A673 (cell line): ENCODE results near the gene ORM1. TPM values are rescaled to one million over a fixed set of nuclear protein-coding genes. Genes with fewer than 3 reads are reported as not detected.
"Not testable (repeated sequence)": the region's sequence is repeated elsewhere in the genome, so short reads cannot be mapped to it uniquely, and the experiment has no call there.

Experiments
- BruUV-seq: library from RNA; stranded (reverse); fragments of 400-500 nt; replicated peaks from 2 replicates; lab custom pipeline; 2021; lab: Mats Ljungman, UMichigan
- CTCF ChIA-PET: fragments of 300-600 bp; sonication (Branson Sonifier 250); formaldehyde crosslinking; loops from one replicate; lab custom pipeline; 2022; ENCODE audit warnings: antibody characterized with exemption; lab: Charles Lee
- POLR2A ChIA-PET: fragments of 300-600 bp; sonication (Branson Sonifier 250); formaldehyde crosslinking; loops from one replicate; lab custom pipeline; 2022; ENCODE audit warnings: antibody characterized with exemption; ENCODE audit not compliant: low non-redundant PET; lab: Charles Lee
- DNase-seq: peaks from one replicate; pipeline ENCODE4 v3.0.0-alpha.2; 2015; ENCODE audit warnings: low spot score
- H3K27ac ChIP-seq: fragments of 200-600 bp; sonication (generic); 2 replicates; pipeline ENCODE4 v1.5.1; 2016; ENCODE audit warnings: mixed run types, low read depth, mild to moderate bottlenecking, mixed read lengths, antibody characterized with exemption, low read length; ENCODE audit not compliant: poor library complexity, severe bottlenecking
- H3K27me3 ChIP-seq: fragments of 200-600 bp; sonication (generic); replicated peaks from 2 replicates; pipeline ENCODE4 v1.6.1; 2017; ENCODE audit warnings: mixed run types, low read depth, mild to moderate bottlenecking, mixed read lengths, antibody characterized with exemption, low read length; ENCODE audit not compliant: insufficient read depth, poor library complexity
- H3K36me3 ChIP-seq: fragments of 200-600 bp; sonication (generic); 2 replicates; pipeline ENCODE4 v1.6.1; 2016; ENCODE audit warnings: mixed run types, mild to moderate bottlenecking, mixed read lengths, antibody characterized with exemption, low read length; ENCODE audit not compliant: insufficient read depth, poor library complexity, severe bottlenecking
- H3K4me1 ChIP-seq: fragments of 200-600 bp; sonication (generic); 2 replicates; pipeline ENCODE4 v1.6.1; 2017; ENCODE audit warnings: mixed run types, mild to moderate bottlenecking, mixed read lengths, antibody characterized with exemption, low read length; ENCODE audit not compliant: insufficient read depth, poor library complexity, severe bottlenecking
- H3K4me3 ChIP-seq: fragments of 200-600 bp; sonication (generic); 2 replicates; pipeline ENCODE4 v1.5.1; 2016; ENCODE audit warnings: low read depth, mixed run types, mild to moderate bottlenecking, mixed read lengths, low read length; ENCODE audit not compliant: poor library complexity, severe bottlenecking
- H3K9me3 ChIP-seq: fragments of 200-600 bp; sonication (generic); 2 replicates; pipeline ENCODE4 v1.6.1; 2016; ENCODE audit warnings: mixed run types, low read depth, mild to moderate bottlenecking, mixed read lengths, antibody characterized with exemption, low read length; ENCODE audit not compliant: poor library complexity, severe bottlenecking
- EZH2 ChIP-seq: fragments of 200-600 bp; sonication (generic); IDR thresholded peaks from 2 replicates; pipeline ENCODE4 v1.6.1; 2017; ENCODE audit warnings: borderline replicate concordance, low read depth, mild to moderate bottlenecking, mixed read lengths, antibody characterized with exemption, low read length; ENCODE audit not compliant: poor library complexity, severe bottlenecking
- intact Hi-C: fragments of 100-400 bp; cut with micrococcal nuclease; formaldehyde crosslinking; loops from one replicate; pipeline ENCODE4 v1.10.0; 2022; ENCODE audit not compliant: unreplicated experiment
- total RNA-seq: library from RNA; stranded (reverse); gene quantifications from 2 replicates; pipeline ENCODE4 v1.2.3, GENCODE V29; 2021
- TF ChIP-seq, protein P1 (sequence below): fragments of 300-800, 200-600 bp; sonication (generic); conservative IDR thresholded peaks from 2 replicates; pipeline ENCODE4 v1.5.1; 2017; ENCODE audit warnings: low read depth, mild to moderate bottlenecking, antibody characterized with exemption, low read length, moderate library complexity, mixed read lengths

ORM1 gene
- total RNA-seq, 1 experiment from 2014 or later, result not detected

DNA sequence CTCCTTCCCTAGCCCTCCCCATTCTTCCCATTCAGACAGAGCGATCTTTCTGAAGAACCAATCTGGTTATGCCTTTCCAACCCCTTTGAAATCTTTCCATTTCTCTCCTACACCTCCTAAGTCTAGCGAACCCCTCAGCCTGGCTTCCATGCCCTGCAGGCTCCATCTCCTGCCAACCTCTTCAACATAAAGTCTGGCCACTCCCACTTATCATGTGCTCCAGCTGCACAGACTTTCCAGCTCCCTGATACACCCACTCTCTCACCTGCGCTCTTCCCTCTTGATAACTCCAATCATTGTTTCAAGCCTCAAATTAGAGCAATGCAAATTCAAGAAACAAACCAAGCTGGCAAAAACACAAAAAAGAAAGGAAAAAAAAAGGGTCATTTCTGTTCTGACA is 3.8 kb upstream of the ORM1 start:
- no peak for DNase-seq
- no peak overlapping the region for H3K27ac ChIP-seq
- peaks cover 4% of the 10 kb centered on the region for H3K4me1 ChIP-seq
- CTCF ChIA-PET, result no interaction called here
- no TSS peak for BruUV-seq
- H3K4me3 ChIP-seq, result no peak overlapping the region
- POLR2A ChIA-PET, result no interaction called here
- no peaks in the 10 kb centered on the region for H3K36me3 ChIP-seq
- no peaks in the 10 kb centered on the region for H3K9me3 ChIP-seq
- intact Hi-C loops, result no loop called here
- TF ChIP-seq EZH2, result no peak
- TF ChIP-seq, protein P1, sequence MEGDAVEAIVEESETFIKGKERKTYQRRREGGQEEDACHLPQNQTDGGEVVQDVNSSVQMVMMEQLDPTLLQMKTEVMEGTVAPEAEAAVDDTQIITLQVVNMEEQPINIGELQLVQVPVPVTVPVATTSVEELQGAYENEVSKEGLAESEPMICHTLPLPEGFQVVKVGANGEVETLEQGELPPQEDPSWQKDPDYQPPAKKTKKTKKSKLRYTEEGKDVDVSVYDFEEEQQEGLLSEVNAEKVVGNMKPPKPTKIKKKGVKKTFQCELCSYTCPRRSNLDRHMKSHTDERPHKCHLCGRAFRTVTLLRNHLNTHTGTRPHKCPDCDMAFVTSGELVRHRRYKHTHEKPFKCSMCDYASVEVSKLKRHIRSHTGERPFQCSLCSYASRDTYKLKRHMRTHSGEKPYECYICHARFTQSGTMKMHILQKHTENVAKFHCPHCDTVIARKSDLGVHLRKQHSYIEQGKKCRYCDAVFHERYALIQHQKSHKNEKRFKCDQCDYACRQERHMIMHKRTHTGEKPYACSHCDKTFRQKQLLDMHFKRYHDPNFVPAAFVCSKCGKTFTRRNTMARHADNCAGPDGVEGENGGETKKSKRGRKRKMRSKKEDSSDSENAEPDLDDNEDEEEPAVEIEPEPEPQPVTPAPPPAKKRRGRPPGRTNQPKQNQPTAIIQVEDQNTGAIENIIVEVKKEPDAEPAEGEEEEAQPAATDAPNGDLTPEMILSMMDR, result no peak
- H3K27me3 ChIP-seq, result no peaks in the 10 kb centered on the region

DNA sequence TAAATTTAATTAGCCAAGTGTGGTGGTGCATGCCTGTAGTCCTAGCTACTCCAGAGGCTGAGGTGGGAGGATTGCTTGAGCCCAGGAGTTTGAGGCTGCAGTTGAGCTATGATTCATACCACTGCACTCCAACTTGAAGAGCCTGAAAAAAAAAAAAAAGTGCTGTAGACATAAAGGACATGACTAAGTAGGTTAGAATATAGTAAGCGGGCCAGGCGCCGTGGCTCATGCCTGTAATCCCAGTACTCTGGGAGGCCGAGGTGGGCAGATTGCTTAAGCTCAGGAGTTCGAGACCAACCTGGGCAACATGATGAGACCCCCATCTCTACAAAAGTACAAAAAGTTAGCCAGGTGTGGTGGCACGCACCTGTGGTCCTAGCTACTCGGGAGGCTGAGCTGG is 2.2 kb upstream of the ORM1 start:
- DNase-seq, H3K4me3 ChIP-seq, H3K27ac ChIP-seq, intact Hi-C loops, H3K27me3 ChIP-seq, POLR2A ChIA-PET, H3K9me3 ChIP-seq, H3K36me3 ChIP-seq, BruUV-seq, H3K4me1 ChIP-seq, CTCF ChIA-PET: not testable (repeated sequence)

DNA sequence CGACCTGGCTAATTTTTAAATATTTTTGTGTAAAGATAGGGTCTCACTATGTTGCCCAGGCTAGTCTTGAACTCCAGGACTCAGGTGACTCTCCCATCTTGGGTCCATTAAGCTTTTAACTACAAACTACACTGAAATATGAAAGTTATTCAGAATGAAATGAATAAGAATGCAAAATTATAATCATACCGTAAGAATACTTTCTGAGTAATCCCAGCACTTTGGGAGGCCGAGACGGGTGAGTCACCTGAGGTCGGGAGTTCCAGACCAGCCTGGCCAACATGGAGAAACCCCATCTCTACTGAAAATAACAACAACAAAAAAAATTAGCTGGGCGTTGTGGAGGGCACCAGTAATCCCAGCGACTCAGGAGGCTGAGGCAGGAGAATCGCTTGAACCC is 1.1 kb upstream of the ORM1 start:
- Histone ChIP-seq H3K9me3 (no peaks in the 10 kb centered on the region), H3K27ac (no peak overlapping the region), H3K36me3 (no peaks in the 10 kb centered on the region), H3K4me1 (peaks cover 4% of the 10 kb centered on the region), H3K27me3 (no peaks in the 10 kb centered on the region), H3K4me3 (no peak overlapping the region)
- TF ChIP-seq, protein P1, result no peak
- TF ChIP-seq EZH2, result no peak
- no peak for DNase-seq
- CTCF ChIA-PET, result no interaction called here
- no TSS peak for BruUV-seq
- POLR2A ChIA-PET, result no interaction called here
- intact Hi-C loops, result no loop called here

DNA sequence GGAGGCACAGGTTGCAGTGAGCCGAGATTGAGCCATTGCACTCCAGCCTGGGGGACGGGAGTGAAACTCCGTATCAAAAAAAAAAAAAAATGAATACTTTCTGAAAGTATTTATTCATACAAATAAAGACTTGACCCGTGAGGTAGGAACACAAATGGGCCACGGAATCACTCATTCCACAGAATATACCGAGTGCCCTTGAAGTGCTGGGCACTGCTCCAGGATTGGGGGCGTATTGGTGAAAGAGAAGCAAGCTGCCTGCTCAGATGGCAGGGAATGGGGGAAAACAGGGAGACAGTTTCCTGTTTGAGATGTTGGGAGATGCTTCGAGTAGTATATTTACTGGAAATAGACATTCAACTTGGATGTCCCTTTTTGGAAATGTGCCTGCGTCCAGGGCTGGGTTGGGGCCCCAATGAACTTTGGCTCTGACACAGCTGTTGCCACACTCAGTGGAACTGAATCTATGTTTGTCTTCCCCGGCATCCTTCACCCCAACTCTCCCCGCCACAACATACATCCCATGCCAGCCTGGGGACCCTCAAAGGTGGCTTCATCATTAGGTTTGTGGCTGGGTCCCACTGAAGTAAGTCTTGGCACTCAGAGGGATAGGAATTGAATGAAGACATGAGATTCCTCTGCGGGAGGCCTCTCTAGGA is 609 bp upstream of the ORM1 start:
- BruUV-seq, H3K27me3 ChIP-seq, H3K4me1 ChIP-seq, POLR2A ChIA-PET, H3K27ac ChIP-seq, intact Hi-C loops, CTCF ChIA-PET, H3K9me3 ChIP-seq, H3K4me3 ChIP-seq, DNase-seq, H3K36me3 ChIP-seq: not testable (repeated sequence)

DNA sequence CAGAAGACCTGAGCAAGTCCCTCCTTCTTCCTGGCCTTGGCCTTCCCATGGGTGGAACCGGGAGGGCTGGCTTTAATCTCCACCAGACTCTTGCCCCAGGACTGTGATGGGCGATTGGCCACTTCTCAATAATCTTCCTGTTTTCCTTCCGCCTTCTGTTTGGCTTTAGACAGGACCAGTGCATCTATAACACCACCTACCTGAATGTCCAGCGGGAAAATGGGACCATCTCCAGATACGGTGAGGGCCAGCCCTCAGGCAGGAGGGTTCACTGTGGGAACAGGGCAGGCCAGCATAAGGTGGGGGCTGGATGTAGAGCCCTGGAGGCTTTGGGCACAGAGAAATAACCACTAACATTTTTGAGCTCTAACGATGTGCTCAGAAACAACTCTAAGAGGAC is 951 bp downstream of the ORM1 start:
- CTCF ChIA-PET, intact Hi-C loops, POLR2A ChIA-PET, H3K4me3 ChIP-seq, H3K9me3 ChIP-seq, H3K27ac ChIP-seq, BruUV-seq, H3K27me3 ChIP-seq, DNase-seq, H3K36me3 ChIP-seq, H3K4me1 ChIP-seq: not testable (repeated sequence)
